Stomach (tissue), 9 donors: Measurements from ENCODE around the gene DNAH10. TPM values are rescaled to one million over a fixed set of nuclear protein-coding genes. Genes with fewer than 3 reads are reported as not detected.
A peak's percentile ranks its signal among the peaks of the same experiment; 100 is the strongest.

Experiments used
- DNase-seq, 2 donors: peaks; one replicate each; pipeline versions ENCODE4 v3.0.0 to v3.0.0-alpha.2; 2013 to 2019
- H3K27ac ChIP-seq, 5 donors: fragments of 200-600 bp in 4 of 5; sonication (generic) in 4 of 5; one replicate each; pipeline ENCODE4 v1.5.1; 2013 to 2019; ENCODE audit warnings: mild to moderate bottlenecking in 1 of 5, moderate library complexity in 1 of 5
- H3K27me3 ChIP-seq, 3 donors: fragments of 200-600 bp; sonication (generic); one replicate each; pipeline ENCODE4 v1.5.1; 2017 to 2019; ENCODE audit warnings: mixed run types in 1 of 3
- H3K36me3 ChIP-seq, 4 donors: fragments of 200-600 bp; sonication (generic); 1 replicate in 3 of 4; 2 replicates in 1 of 4; pipeline ENCODE4 v1.5.1; 2016 to 2019
- H3K4me1 ChIP-seq, 4 donors: fragments of 200-600 bp; sonication (generic); one replicate each; pipeline ENCODE4 v1.5.1; 2016 to 2019
- H3K4me3 ChIP-seq, 4 donors: fragments of 200-600 bp; sonication (generic) in 3 of 4; one replicate each; pipeline ENCODE4 v1.5.1; 2016 to 2019; ENCODE audit warnings: mild to moderate bottlenecking in 1 of 4
- H3K9me3 ChIP-seq, 4 donors: fragments of 200-600 bp; sonication (generic); one replicate each; pipeline ENCODE4 v1.5.1; 2016 to 2019
- CTCF ChIP-seq, 7 experiments: fragments of 450-650 bp in 4 of 7; fragments of 200-600 bp in 3 of 7; sonication (generic) in 3 of 7; IDR thresholded peaks; one replicate each; pipeline ENCODE4 v1.5.1; 2016 to 2019; ENCODE audit warnings: antibody characterized with exemption in 7 of 7, control low read depth in 2 of 7, mild to moderate bottlenecking in 1 of 7
- EP300 ChIP-seq: sonication (generic); formaldehyde crosslinking; IDR thresholded peaks from one replicate; pipeline ENCODE4 v1.6.1; 2017; ENCODE audit warnings: antibody characterized with exemption
- POLR2A ChIP-seq, 4 donors: fragments of 450-650 bp; IDR thresholded peaks; one replicate each; pipeline ENCODE4 v1.6.1; 2016; ENCODE audit warnings: antibody characterized with exemption in 4 of 4, control low read depth in 2 of 4, mild to moderate bottlenecking in 1 of 4, moderate library complexity in 1 of 4
- POLR2AphosphoS5 ChIP-seq, 3 donors: sonication (generic); formaldehyde crosslinking; IDR thresholded peaks; one replicate each; pipeline ENCODE4 v1.6.1; 2016; ENCODE audit warnings: antibody characterized with exemption in 3 of 3
- WGBS, 5 donors: extraction: QIAGEN DNeasy Blood & Tissue Kit in 3 of 5; methylation state at CpG; one replicate each; pipeline versions ENCODE4 v1.1.5 to v1.1.7; 2013 to 2018; 5-methylcytosine and 5-hydroxymethylcytosine counted together
- intact Hi-C: fragments of 100-400 bp; cut with DNase I; formaldehyde crosslinking; loops from one replicate; pipeline ENCODE4 v1.15.1; 2023; ENCODE audit warnings: low total_unique reads
- polyA plus RNA-seq, 3 donors: library from polyadenylated mRNA; stranded (reverse); fragments of 200-250 nt; gene quantifications; one replicate each; pipeline ENCODE4 v1.2.3, GENCODE V29; 2013
- total RNA-seq, 5 donors: library from RNA; depleted of rRNA; stranded (reverse); fragments of >200 nt; gene quantifications; one replicate each; pipeline versions ENCODE4 v1.1.0 to v1.2.3, GENCODE V29; 2014 to 2016
- donor health status: healthy with polysubstance abuse.
- donor health status: Bipolar disorder and iron deficiency.
- donor health status: healthy.

DNAH10 gene
- total and polyA plus RNA-seq, 8 donors: under 0.01 to 0.92 (median 0.15) TPM; not detected in 3

DNA sequence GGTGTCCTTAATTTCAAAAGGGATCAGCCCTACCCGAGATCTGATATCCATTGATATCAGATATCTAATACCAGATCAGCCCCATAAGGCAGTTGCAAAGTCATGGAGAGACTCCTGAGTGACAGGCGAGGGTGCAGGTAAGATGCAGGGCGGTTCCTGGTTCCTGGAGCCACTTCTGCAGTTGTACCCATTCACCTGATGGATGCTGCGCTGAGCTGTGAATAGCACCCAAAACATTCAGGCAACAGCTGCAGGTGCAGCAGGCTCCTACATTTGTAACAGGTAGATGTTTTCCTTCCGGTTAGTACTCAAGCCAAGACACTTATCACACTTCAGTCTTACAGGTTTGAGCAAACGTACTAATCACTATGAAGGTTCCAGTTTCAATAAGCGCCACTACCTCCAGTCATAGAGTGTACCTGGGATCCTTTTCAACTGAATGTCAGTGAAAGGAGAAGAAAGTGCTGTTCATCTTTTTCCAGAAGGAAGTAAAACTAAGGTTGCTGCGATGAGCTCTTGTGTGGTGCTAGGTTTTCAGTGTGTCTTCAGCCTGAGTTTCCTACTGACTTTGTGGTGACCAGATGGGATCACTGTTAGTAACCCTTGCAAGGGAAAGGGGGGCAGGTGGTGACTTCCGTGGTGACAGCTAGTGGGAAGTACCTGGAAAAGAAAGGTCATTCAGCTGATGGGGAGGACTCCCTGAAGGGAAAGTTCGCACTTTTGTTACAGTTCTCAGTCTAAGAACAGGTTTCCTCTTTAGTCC lies 48.1 kb upstream of the DNAH10 start:
- Histone ChIP-seq H3K27ac (peak overlapping the region; percentile 70 to 88 (median 85)), H3K36me3 (peaks cover 0 to 1% (median 0%) of the 10 kb centered on the region in 4 donors), H3K4me3 (peak overlapping the region in 3 of 4 donors; percentile 85 to 100 (median 99)), H3K4me1 (peaks cover 21 to 38% (median 36%) of the 10 kb centered on the region in 4 donors), H3K27me3 (no peaks in the 10 kb centered on the region), H3K9me3 (no peaks in the 10 kb centered on the region)
- intact Hi-C loops: no loop called here
- no peak for TF ChIP-seq EP300
- TF ChIP-seq POLR2AphosphoS5 (IDR thresholded peaks at IDR 0.05): peak in 2 of 3 donors; percentile 39 to 41
- no peak for TF ChIP-seq POLR2A (IDR thresholded peaks at IDR 0.05)
- TF ChIP-seq CTCF (IDR thresholded peaks at IDR 0.05): no peak
- DNase-seq: peak; percentile 35 to 52
- WGBS, 5 donors: 18 to 49% (median 36%) methylated on average over 9 to 10 of the region's 10 CpGs

- WGBS, 5 donors: 34 to 65% (median 41%) methylated on average over 2 of the region's 2 CpGs
- no peak for DNase-seq
- Histone ChIP-seq H3K36me3 (peaks cover 0 to 13% (median 7%) of the 10 kb centered on the region in 4 donors), H3K27ac (peak overlapping the region in 4 of 5 donors; percentile 83 to 88 (median 86)), H3K4me3 (no peak overlapping the region), H3K27me3 (no peaks in the 10 kb centered on the region), H3K4me1 (peaks cover 31 to 48% (median 45%) of the 10 kb centered on the region in 4 donors), H3K9me3 (no peaks in the 10 kb centered on the region)
- TF ChIP-seq POLR2AphosphoS5 (IDR thresholded peaks at IDR 0.05): no peak
- TF ChIP-seq CTCF (IDR thresholded peaks at IDR 0.05): no peak
- TF ChIP-seq POLR2A (IDR thresholded peaks at IDR 0.05): no peak
- no peak for TF ChIP-seq EP300
- intact Hi-C loops: no loop called here
Observed at GRCh38 chr12:123715195-123715594, 46.9 kb upstream of the DNAH10 start.

- Histone ChIP-seq H3K27ac (no peak overlapping the region), H3K9me3 (no peaks in the 10 kb centered on the region), H3K4me1 (peaks cover 31 to 51% (median 41%) of the 10 kb centered on the region in 4 donors), H3K27me3 (no peaks in the 10 kb centered on the region), H3K36me3 (peaks cover 2 to 32% (median 28%) of the 10 kb centered on the region in 4 donors), H3K4me3 (no peak overlapping the region)
- 93 to 96% (median 95%) methylated on average over 3 of the region's 3 CpGs for WGBS, 5 donors
- DNase-seq: no peak
- no peak for TF ChIP-seq POLR2AphosphoS5 (IDR thresholded peaks at IDR 0.05)
- TF ChIP-seq POLR2A (IDR thresholded peaks at IDR 0.05): no peak
- no peak for TF ChIP-seq EP300
- no peak for TF ChIP-seq CTCF (IDR thresholded peaks at IDR 0.05)
- intact Hi-C loops: no loop called here
Observed at GRCh38 chr12:123717350-123717749, 44.8 kb upstream of the DNAH10 start.

- DNase-seq: peak in 1 of 2 donors; percentile 35
- Histone ChIP-seq H3K4me1 (peaks cover 11 to 26% (median 13%) of the 10 kb centered on the region in 4 donors), H3K4me3 (no peak overlapping the region), H3K9me3 (no peaks in the 10 kb centered on the region), H3K27me3 (no peaks in the 10 kb centered on the region), H3K36me3 (peaks cover 13 to 61% (median 56%) of the 10 kb centered on the region in 4 donors), H3K27ac (peak overlapping the region; percentile 36 to 58 (median 46))
- TF ChIP-seq POLR2AphosphoS5 (IDR thresholded peaks at IDR 0.05) (no peak), POLR2A (IDR thresholded peaks at IDR 0.05) (no peak), EP300 (no peak), CTCF (IDR thresholded peaks at IDR 0.05) (no peak)
- WGBS, 5 donors: 40 to 70% (median 55%) methylated on average over 5 of the region's 5 CpGs
- intact Hi-C loops: no loop called here
Observed at GRCh38 chr12:123720141-123720814, 41.8 kb upstream of the DNAH10 start.
